GM23338 (cell line): ENCODE measurements around the gene SFSWAP. TPM values are rescaled to one million over a fixed set of nuclear protein-coding genes. Genes with fewer than 3 reads are reported as not detected.
"Not testable (repeated sequence)": the region's sequence is repeated elsewhere in the genome, so short reads cannot be mapped to it uniquely, and the experiment has no call there.

Experiments
- ATAC-seq: fragments of 200-7000 bp; cut with Tn5 transposase; 3 replicates; pipeline ENCODE4 v1.9.1; 2020
- DNase-seq: peaks from one replicate; pipeline ENCODE4 v3.0.0-alpha.2; 2015; ENCODE audit warnings: low spot score
- H2AFZ ChIP-seq: fragments of 200-600 bp; sonication (generic); 2 replicates; pipeline ENCODE4 v1.8.0; 2016; ENCODE audit warnings: antibody characterized with exemption, mild to moderate bottlenecking, moderate library complexity
- H3F3A ChIP-seq: fragments of 200-600 bp; sonication (generic); replicated peaks from 2 replicates; pipeline ENCODE4 v1.8.0; 2017; ENCODE audit warnings: antibody characterized with exemption, mixed run types, low read depth
- H3K27ac ChIP-seq: fragments of 200-600 bp; sonication (generic); 2 replicates; pipeline ENCODE4 v1.6.1; 2016; ENCODE audit warnings: low read depth
- H3K27me3 ChIP-seq: fragments of 200-600 bp; sonication (generic); 2 replicates; pipeline ENCODE4 v1.8.0; 2016; ENCODE audit warnings: mild to moderate bottlenecking, mixed run types, moderate library complexity; ENCODE audit not compliant: insufficient read depth
- H3K36me3 ChIP-seq: fragments of 200-600 bp; sonication (generic); 2 replicates; pipeline ENCODE4 v1.8.0; 2016; ENCODE audit warnings: mild to moderate bottlenecking; ENCODE audit not compliant: insufficient read depth
- H3K4me1 ChIP-seq: fragments of 200-600 bp; sonication (generic); 2 replicates; pipeline ENCODE4 v1.8.0; 2016; ENCODE audit warnings: mild to moderate bottlenecking, moderate library complexity; ENCODE audit not compliant: insufficient read depth
- H3K4me2 ChIP-seq: fragments of 200-600 bp; sonication (generic); 2 replicates; pipeline ENCODE4 v1.7.1; 2017; ENCODE audit warnings: mixed run types
- H3K4me3 ChIP-seq: fragments of 200-600 bp; sonication (generic); 2 replicates; pipeline ENCODE4 v1.6.1; 2016; ENCODE audit warnings: mixed run types
- H3K79me2 ChIP-seq: fragments of 200-600 bp; sonication (generic); replicated peaks from 2 replicates; pipeline ENCODE4 v1.8.0; 2017; ENCODE audit warnings: mild to moderate bottlenecking; ENCODE audit not compliant: insufficient read depth
- H3K9me2 ChIP-seq: fragments of 200-600 bp; sonication (generic); 2 replicates; pipeline ENCODE4 v1.8.0; 2017; ENCODE audit not compliant: insufficient read depth
- H4K20me1 ChIP-seq: fragments of 200-600 bp; sonication (generic); replicated peaks from 2 replicates; pipeline ENCODE4 v1.8.0; 2017; ENCODE audit warnings: mild to moderate bottlenecking; ENCODE audit not compliant: insufficient read depth
- H3K27ac Mint-ChIP-seq: 2 replicates; pipeline ENCODE4 v1.8.0; 2020; ENCODE audit warnings: inconsistent platforms, mild to moderate bottlenecking, moderate library complexity, mixed read lengths
- H3K27me3 Mint-ChIP-seq: 3 replicates; pipeline ENCODE4 v1.8.0; 2022; ENCODE audit warnings: low read depth, mild to moderate bottlenecking, moderate library complexity, mixed read lengths, inconsistent platforms; ENCODE audit not compliant: insufficient read depth, poor library complexity
- H3K36me3 Mint-ChIP-seq: 3 replicates; pipeline ENCODE4 v1.8.0; 2021; ENCODE audit warnings: low read depth, mild to moderate bottlenecking, inconsistent platforms, moderate library complexity, mixed read lengths
- H3K4me1 Mint-ChIP-seq: 3 replicates; pipeline ENCODE4 v1.8.0; 2020; ENCODE audit warnings: mild to moderate bottlenecking, inconsistent platforms, mixed read lengths
- H3K4me3 Mint-ChIP-seq: 3 replicates; pipeline ENCODE4 v1.8.0; 2021; ENCODE audit warnings: moderate library complexity, mild to moderate bottlenecking, inconsistent platforms, mixed read lengths
- H3K9me3 Mint-ChIP-seq: 3 replicates; pipeline ENCODE4 v1.8.0; 2020; ENCODE audit warnings: moderate library complexity, mild to moderate bottlenecking, inconsistent platforms, mixed read lengths
- CREB1 ChIP-seq: fragments of 250-450 bp; sonication (Bioruptor Pico); IDR thresholded peaks from 2 replicates; pipeline ENCODE4 v1.5.0; 2020; ENCODE audit warnings: low read depth, mild to moderate bottlenecking, moderate library complexity
- polyA plus RNA-seq: library from polyadenylated mRNA; unstranded; fragments of >200 nt; fragmentation: Nextera tagmentation; extraction: Ambion mirVana; gene quantifications from 2 replicates; pipeline ENCODE4 v1.2.1, GENCODE V29; 2016
- total RNA-seq: library from RNA; depleted of rRNA; stranded (reverse); fragments of >200 nt; shearing (Covaris generic); gene quantifications from 2 replicates; pipeline ENCODE4 v1.2.3, GENCODE V29; 2014

The SFSWAP gene
- total and polyA plus RNA-seq, 2 experiments from 2014 or later, result 41.0 to 49.8 TPM

DNA sequence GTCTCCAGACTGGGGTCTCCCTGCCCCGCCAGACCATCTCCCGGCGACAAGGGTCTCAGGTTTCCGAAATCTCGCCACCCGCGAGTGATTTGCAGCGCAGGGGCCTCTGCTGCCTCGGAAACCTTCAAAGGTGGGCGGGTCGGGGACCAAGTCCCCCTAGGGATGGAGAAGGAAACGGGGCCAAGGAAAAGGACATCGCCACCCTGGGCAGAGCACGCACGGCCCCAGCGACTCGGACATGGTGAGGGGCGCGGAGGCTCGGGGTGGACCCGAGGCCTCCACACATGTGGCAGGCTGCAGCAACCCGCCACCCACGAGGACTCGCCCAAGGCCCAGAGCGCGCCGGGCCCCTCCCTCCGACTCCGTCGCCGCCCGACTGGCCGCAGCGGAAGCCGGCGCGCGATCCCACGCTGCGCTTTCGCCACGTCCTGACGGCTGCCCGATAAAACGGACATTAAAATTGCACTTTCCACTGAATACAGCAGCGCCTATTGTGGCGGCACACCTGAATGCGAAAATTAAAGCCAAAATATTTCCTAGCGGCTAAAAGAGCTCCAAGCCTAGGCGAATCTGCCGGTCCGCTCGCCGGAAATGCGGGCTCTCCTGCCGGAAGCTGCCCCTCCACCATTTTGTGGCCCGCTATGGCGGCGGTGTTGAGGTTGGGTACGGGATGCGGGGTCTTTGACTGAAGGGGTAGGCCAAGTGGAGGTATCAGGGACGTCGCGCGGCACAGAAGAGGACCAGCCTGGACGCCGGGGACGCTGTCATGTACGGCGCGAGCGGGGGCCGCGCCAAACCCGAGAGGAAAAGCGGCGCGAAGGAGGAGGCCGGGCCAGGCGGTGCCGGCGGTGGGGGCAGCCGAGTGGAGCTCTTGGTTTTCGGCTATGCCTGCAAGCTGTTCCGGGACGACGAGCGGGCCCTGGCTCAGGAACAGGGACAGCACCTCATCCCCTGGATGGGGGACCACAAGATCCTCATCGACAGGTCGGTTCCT is at the start of gene SFSWAP (continued):
- peak; percentile 80 for TF ChIP-seq CREB1

DNA sequence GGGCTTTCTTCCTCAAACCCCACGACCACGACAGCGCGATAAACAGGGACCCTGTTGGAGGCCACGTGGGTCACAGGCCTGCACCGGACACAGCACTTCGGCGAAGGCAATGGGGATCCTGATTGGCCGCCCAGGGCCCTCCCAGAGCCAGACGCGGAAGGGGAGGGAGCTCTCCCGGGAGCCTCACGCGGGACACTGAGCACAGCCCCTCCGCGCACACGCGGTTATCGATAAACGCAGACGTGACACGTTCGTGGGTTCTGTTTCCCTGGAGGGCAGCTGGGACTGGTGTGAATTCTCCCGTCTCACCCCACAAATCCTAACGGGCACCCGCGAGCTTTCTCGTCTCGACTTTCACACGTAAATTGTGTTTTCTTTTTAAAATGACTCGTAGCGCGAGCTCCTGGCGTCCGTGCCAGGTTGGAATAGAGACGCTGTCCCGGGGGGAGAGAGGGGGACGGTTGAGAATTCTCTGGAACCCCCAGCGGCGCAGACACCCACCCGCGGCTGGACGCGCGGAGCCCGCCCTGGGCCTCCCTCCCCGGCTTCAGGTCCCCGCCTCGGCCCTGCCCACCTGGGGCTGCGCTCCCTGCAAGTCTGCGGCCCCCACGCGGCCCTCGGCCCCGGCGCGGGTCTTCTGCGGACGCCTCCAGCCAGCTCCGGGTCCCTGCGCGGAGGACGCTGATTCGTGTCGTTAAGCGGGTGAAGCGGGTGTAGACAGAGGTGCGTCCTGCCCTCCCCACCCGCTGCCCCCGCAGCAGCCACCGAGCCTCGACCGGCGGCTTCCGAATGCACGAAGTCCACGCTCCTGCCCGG is 49.5 kb upstream of the SFSWAP start:
- H3K4me3 Mint-ChIP-seq, H3K9me2 ChIP-seq, H3K36me3 Mint-ChIP-seq, H3K4me1 Mint-ChIP-seq, H2AFZ ChIP-seq, H3K4me1 ChIP-seq, H3K9me3 Mint-ChIP-seq, H4K20me1 ChIP-seq, DNase-seq, H3K36me3 ChIP-seq, H3K27ac Mint-ChIP-seq, H3K79me2 ChIP-seq, H3K27me3 Mint-ChIP-seq, H3F3A ChIP-seq, H3K27ac ChIP-seq: not testable (repeated sequence)
- ATAC-seq, result peak; percentile 43
- Histone ChIP-seq H3K4me2 (peak overlapping the region; percentile 64; the same call in 1 of the 2 replicates), H3K4me3 (peak overlapping the region; percentile 51; the same call in 1 of the 2 replicates), H3K27me3 (peaks cover 13% of the 10 kb centered on the region)

DNA sequence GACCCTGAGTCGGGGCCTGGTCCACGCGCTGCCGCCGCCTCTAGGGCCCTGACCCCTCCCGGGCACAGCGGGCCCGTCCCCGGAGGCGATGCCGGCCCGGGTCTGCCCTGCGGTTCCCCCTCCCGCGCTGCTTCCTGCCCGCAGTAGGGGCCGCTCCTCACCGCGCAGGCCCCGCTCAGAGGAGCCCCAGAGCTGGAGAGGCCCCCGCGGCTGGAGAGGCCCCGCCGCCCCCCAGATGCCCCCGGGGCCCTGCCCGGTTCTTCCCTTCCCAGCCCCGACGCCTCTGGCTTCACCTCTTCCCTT is 49.0 kb upstream of the SFSWAP start:
- not testable (repeated sequence) for H3K9me3 Mint-ChIP-seq, H3K4me3 Mint-ChIP-seq, H3K27ac Mint-ChIP-seq, H3F3A ChIP-seq, H3K4me3 ChIP-seq, H3K4me2 ChIP-seq, H3K4me1 Mint-ChIP-seq, H3K36me3 ChIP-seq, H4K20me1 ChIP-seq, H2AFZ ChIP-seq, H3K36me3 Mint-ChIP-seq, H3K27me3 Mint-ChIP-seq, H3K4me1 ChIP-seq, H3K79me2 ChIP-seq, H3K27ac ChIP-seq, DNase-seq, H3K9me2 ChIP-seq
- peak; percentile 81 for ATAC-seq
- peaks cover 13% of the 10 kb centered on the region for H3K27me3 ChIP-seq

DNA sequence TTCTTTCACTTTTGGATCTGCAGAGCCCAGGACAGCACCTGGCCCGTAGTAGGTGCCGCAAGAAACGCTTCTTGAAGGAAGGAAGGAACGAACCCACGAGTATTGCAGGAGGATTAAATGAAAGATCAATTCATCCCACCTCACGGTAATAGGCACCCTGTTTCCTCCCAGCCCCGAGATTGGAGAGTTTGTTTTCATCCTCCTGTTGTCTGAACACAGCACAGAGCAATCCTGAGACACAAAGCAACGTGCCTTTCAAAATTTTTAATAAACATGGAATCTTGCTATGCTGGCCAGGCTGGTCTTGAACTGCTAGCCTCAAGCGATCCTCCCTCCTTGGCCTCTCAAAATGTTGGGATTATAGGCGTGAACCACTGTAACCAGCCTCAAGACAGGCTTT is 48.5 kb upstream of the SFSWAP start:
- H3K4me1 Mint-ChIP-seq, H3K4me3 Mint-ChIP-seq, H4K20me1 ChIP-seq, ATAC-seq, H3K27ac ChIP-seq, H3K4me1 ChIP-seq, H3K27me3 Mint-ChIP-seq, H3K9me2 ChIP-seq, H3K4me2 ChIP-seq, H3K36me3 ChIP-seq, H3K4me3 ChIP-seq, H3K36me3 Mint-ChIP-seq, H3K27ac Mint-ChIP-seq, H3F3A ChIP-seq, H2AFZ ChIP-seq, H3K9me3 Mint-ChIP-seq, H3K79me2 ChIP-seq, DNase-seq: not testable (repeated sequence)
- peaks cover 13% of the 10 kb centered on the region for H3K27me3 ChIP-seq

DNA sequence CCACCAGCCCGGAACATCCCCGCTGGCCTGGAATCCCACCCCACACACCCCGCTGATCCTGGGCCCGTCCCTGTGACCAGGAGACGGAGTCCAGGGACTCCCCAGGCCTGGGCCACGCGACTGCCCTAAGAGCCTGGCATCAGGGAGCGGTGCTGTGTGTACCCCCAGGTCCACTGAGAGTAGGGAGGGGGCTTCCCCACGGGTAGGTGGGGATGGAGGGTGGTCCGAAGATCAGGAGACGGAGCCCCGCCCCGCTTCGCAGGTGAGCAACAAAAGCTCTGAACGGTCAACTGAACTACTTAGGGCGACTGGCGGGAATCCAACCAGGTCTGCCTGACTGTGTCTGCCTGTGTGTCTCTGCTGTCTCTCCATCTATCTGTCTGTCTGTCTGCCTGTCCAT is 45.2 kb upstream of the SFSWAP start:
- H3K27ac Mint-ChIP-seq, H3K79me2 ChIP-seq, H4K20me1 ChIP-seq, H3K9me3 Mint-ChIP-seq, H3K9me2 ChIP-seq, DNase-seq, H3K4me1 Mint-ChIP-seq, H3K4me3 ChIP-seq, H3K4me1 ChIP-seq, H3K36me3 Mint-ChIP-seq, H3K36me3 ChIP-seq, H3K27ac ChIP-seq, H3K4me3 Mint-ChIP-seq, H3K4me2 ChIP-seq, H3K27me3 Mint-ChIP-seq, H3K27me3 ChIP-seq, ATAC-seq, H2AFZ ChIP-seq, H3F3A ChIP-seq: not testable (repeated sequence)

DNA sequence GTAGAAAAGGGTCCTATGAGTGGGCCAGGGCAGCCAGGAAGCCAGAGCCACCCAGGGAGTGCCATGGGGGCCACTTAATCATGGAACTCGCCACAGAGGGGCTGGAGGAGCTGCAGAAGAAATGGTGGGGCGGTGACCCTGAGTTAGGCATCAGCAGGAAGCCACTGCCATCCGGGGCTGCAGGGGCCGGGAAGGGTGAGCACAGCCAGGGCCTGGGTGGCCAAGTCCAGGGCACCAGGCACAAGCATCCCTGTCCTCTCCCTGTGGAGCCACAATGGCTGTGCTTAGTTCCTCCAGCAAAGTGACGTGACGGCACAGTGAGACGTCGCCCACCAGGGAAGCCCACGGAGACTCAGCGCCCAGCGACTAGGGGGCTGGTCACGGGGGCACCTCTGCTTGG is 44.4 kb upstream of the SFSWAP start:
- not testable (repeated sequence) for H3K36me3 ChIP-seq, H3K4me3 ChIP-seq, DNase-seq, H3K9me3 Mint-ChIP-seq, H3K27ac Mint-ChIP-seq, H3K27me3 ChIP-seq, H4K20me1 ChIP-seq, H3K9me2 ChIP-seq, ATAC-seq, H3K4me1 ChIP-seq, H3K4me3 Mint-ChIP-seq, H3K4me2 ChIP-seq, H3K4me1 Mint-ChIP-seq, H3K36me3 Mint-ChIP-seq, H3K79me2 ChIP-seq, H3K27me3 Mint-ChIP-seq, H2AFZ ChIP-seq, H3F3A ChIP-seq, H3K27ac ChIP-seq
